Stimulated activated naive B cell treated with anti-CD40 and anti-IgM and Interleukin-4, amounts not matched to agents 10 μg/mL and 1 μg/mL and 100 μg/mL, for 72 hours (primary cell): Measurements from ENCODE around the gene HPRT1.

ENCODE experiments used
- ATAC-seq, 2 donors: fragments of 150-1000 bp; cut with Tn5 transposase; replicated peaks; 2 replicates each; pipeline ENCODE4 v1.10.0; 2021; ENCODE audit warnings: moderate library complexity in 1 of 2
- DNase-seq: peaks from one replicate; pipeline ENCODE4 v3.0.0; 2021
- H3K27ac Mint-ChIP-seq: one replicate; pipeline ENCODE4 v1.8.0; 2022; ENCODE audit warnings: mild to moderate bottlenecking, mixed read lengths
- H3K27me3 Mint-ChIP-seq, 2 donors: one replicate each; pipeline ENCODE4 v1.8.0; 2022; ENCODE audit warnings: mixed read lengths in 2 of 2
- H3K36me3 Mint-ChIP-seq, 2 donors: one replicate each; pipeline ENCODE4 v1.8.0; 2022; ENCODE audit warnings: mixed read lengths in 2 of 2, mild to moderate bottlenecking in 1 of 2
- H3K4me1 Mint-ChIP-seq, 2 donors: one replicate each; pipeline ENCODE4 v1.8.0; 2022; ENCODE audit warnings: mixed read lengths in 2 of 2, mild to moderate bottlenecking in 1 of 2
- H3K4me3 Mint-ChIP-seq, 2 donors: one replicate each; pipeline ENCODE4 v1.8.0; 2022; ENCODE audit warnings: mild to moderate bottlenecking in 2 of 2, mixed read lengths in 2 of 2, moderate library complexity in 1 of 2
- H3K9me3 Mint-ChIP-seq, 2 donors: one replicate each; pipeline ENCODE4 v1.8.0; 2022; ENCODE audit warnings: mixed read lengths in 2 of 2, mild to moderate bottlenecking in 1 of 2

HPRT1 gene, protein sequence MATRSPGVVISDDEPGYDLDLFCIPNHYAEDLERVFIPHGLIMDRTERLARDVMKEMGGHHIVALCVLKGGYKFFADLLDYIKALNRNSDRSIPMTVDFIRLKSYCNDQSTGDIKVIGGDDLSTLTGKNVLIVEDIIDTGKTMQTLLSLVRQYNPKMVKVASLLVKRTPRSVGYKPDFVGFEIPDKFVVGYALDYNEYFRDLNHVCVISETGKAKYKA

GRCh38 chrX:134460005-134460861 lies at the start of gene HPRT1:
TSS of gene HPRT1 (plus strand) at chrX:134460165. CDS start at chrX:134460312, 147 bp downstream.
- DNase-seq (peak; percentile 66), ATAC-seq (peak; percentile 93 to 96)
- H3K27ac Mint-ChIP-seq, result peak within 1 kb of the TSS; percentile 89
- no peaks in the 10 kb centered on the region for H3K9me3 Mint-ChIP-seq
- peak within 1 kb of the TSS; percentile 88 to 92 for H3K4me3 Mint-ChIP-seq
- no peaks in the 10 kb centered on the region for H3K4me1 Mint-ChIP-seq
- no peaks in the 10 kb centered on the region for H3K36me3 Mint-ChIP-seq
- no peaks in the 10 kb centered on the region for H3K27me3 Mint-ChIP-seq

GRCh38 chrX:134416087-134416486 lies 43.9 kb upstream of the HPRT1 start:
- ATAC-seq, result no peak
- peaks cover 4 to 6% of the 10 kb centered on the region in 2 donors for H3K36me3 Mint-ChIP-seq
- H3K4me1 Mint-ChIP-seq, result no peaks in the 10 kb centered on the region
- no peaks in the 10 kb centered on the region for H3K9me3 Mint-ChIP-seq
- H3K27ac Mint-ChIP-seq, result no peak overlapping the region
- H3K4me3 Mint-ChIP-seq, result no peak overlapping the region
- H3K27me3 Mint-ChIP-seq, result no peaks in the 10 kb centered on the region
- no peak for DNase-seq

DNA sequence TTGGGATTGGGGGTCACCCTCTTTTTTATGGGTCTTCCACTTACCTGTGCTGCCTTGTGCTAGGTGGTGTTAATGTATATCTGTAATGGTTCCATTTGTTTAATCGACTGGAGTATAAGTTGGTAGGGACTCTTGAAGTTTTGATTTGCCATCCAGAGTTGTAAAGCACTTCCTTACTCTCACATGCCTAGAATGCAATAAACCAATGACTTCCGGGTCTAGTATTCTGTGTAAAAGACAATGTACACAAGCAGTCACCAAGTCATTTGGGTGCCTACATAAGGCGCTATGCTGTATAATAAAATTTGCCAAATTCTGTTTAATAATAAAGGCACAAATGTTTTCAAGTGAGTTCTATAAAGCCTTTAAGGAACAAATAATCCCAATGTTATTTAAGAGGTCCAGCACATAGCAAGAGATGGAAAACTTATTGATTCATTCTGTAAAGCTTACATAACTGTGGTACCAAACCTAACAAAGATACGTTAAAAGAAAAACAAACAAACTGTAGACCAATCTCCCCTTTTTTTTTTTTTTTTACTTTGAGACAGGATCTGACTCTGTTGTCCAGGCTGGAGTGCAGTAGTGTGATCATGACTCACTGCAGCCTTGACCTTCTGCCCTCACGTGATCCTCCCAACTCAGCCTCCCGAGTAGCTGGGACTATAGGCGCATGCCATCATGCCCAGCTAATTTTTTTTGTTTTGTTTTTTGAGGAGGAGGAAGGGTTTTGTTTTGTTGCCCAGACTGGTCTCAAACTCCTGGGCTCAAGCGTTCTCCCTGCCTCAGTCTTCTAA lies 41.5 kb upstream of the HPRT1 start:
- ATAC-seq (no peak), DNase-seq (no peak)
- peaks cover 4 to 10% of the 10 kb centered on the region in 2 donors for H3K36me3 Mint-ChIP-seq
- H3K9me3 Mint-ChIP-seq, result no peaks in the 10 kb centered on the region
- no peak overlapping the region for H3K27ac Mint-ChIP-seq
- no peak overlapping the region for H3K4me3 Mint-ChIP-seq
- H3K4me1 Mint-ChIP-seq, result no peaks in the 10 kb centered on the region
- no peaks in the 10 kb centered on the region for H3K27me3 Mint-ChIP-seq

DNA sequence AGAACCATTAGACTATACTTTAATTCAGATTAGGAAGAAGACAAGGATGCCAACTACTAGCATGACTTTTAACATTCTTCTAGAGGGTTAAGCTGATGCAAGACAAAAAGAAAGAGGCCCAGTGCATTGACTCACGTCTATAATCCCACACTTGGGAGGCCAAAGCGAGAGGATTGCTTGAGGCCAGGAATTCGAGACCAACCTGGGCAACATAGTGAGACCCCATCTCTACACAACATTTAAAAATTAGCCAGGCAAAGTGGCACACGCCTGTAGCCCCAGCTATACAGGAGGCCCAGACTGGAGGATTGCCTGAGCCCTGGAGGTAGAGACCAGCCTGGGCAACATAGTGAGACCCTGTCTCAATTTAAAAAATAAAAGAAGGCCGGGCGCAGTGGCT lies 40.2 kb upstream of the HPRT1 start:
- Mint-ChIP-seq H3K4me1 (no peaks in the 10 kb centered on the region), H3K4me3 (no peak overlapping the region), H3K36me3 (peaks cover 4 to 10% of the 10 kb centered on the region in 2 donors), H3K27ac (no peak overlapping the region), H3K9me3 (no peaks in the 10 kb centered on the region), H3K27me3 (no peaks in the 10 kb centered on the region)
- ATAC-seq, result no peak
- DNase-seq, result no peak

DNA sequence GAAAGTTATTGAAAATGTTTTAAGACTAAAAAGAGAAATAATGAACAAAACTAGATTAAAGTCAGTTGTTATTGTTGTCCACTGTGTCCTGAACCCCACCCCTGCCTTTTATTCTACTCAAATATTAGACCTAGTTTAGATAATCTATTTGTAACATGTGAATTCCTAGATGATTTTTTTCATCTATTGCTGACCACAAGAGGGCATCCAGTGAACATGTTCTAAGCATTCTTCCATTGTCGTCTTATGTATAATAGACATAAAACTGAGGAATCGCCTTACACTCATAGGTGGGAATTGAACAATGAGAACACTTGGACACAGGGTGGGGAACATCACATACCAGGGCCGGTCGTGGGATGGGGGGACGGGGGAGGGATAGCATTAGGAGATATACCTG lies 36.4 kb upstream of the HPRT1 start:
- no peak for DNase-seq
- H3K4me3 Mint-ChIP-seq, result no peak overlapping the region
- peaks cover 3 to 10% of the 10 kb centered on the region in 2 donors for H3K36me3 Mint-ChIP-seq
- H3K9me3 Mint-ChIP-seq, result no peaks in the 10 kb centered on the region
- H3K27ac Mint-ChIP-seq, result no peak overlapping the region
- no peak for ATAC-seq
- H3K27me3 Mint-ChIP-seq, result no peaks in the 10 kb centered on the region
- no peaks in the 10 kb centered on the region for H3K4me1 Mint-ChIP-seq

- Mint-ChIP-seq H3K27me3 (no peaks in the 10 kb centered on the region), H3K9me3 (no peaks in the 10 kb centered on the region), H3K4me3 (no peak overlapping the region), H3K36me3 (peaks cover 3 to 15% of the 10 kb centered on the region in 2 donors), H3K27ac (no peak overlapping the region), H3K4me1 (no peaks in the 10 kb centered on the region)
- DNase-seq (no peak), ATAC-seq (no peak)
Observed at GRCh38 chrX:134426281-134426680, 33.7 kb upstream of the HPRT1 start.

DNA sequence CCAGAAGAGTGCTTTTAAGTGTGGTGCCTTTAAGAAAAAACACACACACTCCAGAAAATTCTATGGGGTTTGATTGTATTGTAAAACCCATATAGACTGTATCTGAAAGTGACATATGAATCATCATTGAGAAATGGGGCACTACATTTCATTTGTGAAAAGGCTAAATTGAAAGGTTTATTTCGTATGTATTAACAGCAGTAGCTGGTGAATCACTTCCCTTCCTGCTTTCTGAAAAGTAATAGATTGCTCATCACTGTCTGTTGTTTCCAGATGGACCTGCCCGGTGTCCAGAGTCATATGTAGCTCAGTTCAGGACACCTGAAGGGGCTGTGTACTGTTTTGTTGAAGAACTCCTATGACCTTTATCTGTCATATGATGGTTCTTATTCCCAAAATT lies 28.1 kb upstream of the HPRT1 start:
- no peak overlapping the region for H3K27ac Mint-ChIP-seq
- peak; percentile 81 to 86 for ATAC-seq
- H3K4me3 Mint-ChIP-seq, result no peak overlapping the region

GRCh38 chrX:134435894-134436293 lies 24.1 kb upstream of the HPRT1 start:
- Mint-ChIP-seq H3K36me3 (peaks cover 23 to 37% of the 10 kb centered on the region in 2 donors), H3K27ac (no peak overlapping the region), H3K4me1 (peaks cover 2 to 8% of the 10 kb centered on the region in 2 donors), H3K9me3 (no peaks in the 10 kb centered on the region), H3K4me3 (no peak overlapping the region), H3K27me3 (no peaks in the 10 kb centered on the region)
- ATAC-seq (no peak), DNase-seq (no peak)

More for the DNA sequence above, 28.1 kb upstream of the HPRT1 start:
- no peak for DNase-seq
- H3K36me3 Mint-ChIP-seq, result peaks cover 16 to 29% of the 10 kb centered on the region in 2 donors
- no peaks in the 10 kb centered on the region for H3K9me3 Mint-ChIP-seq
- H3K27me3 Mint-ChIP-seq, result no peaks in the 10 kb centered on the region
- no peaks in the 10 kb centered on the region for H3K4me1 Mint-ChIP-seq

GRCh38 chrX:134443020-134443419 lies 16.9 kb upstream of the HPRT1 start:
- ATAC-seq, result peak; percentile 31 to 58
- Mint-ChIP-seq H3K4me1 (peaks cover 13 to 22% of the 10 kb centered on the region in 2 donors), H3K27ac (no peak overlapping the region), H3K9me3 (no peaks in the 10 kb centered on the region), H3K36me3 (peaks cover 11 to 16% of the 10 kb centered on the region in 2 donors), H3K27me3 (no peaks in the 10 kb centered on the region), H3K4me3 (no peak overlapping the region)
- DNase-seq, result no peak

DNA sequence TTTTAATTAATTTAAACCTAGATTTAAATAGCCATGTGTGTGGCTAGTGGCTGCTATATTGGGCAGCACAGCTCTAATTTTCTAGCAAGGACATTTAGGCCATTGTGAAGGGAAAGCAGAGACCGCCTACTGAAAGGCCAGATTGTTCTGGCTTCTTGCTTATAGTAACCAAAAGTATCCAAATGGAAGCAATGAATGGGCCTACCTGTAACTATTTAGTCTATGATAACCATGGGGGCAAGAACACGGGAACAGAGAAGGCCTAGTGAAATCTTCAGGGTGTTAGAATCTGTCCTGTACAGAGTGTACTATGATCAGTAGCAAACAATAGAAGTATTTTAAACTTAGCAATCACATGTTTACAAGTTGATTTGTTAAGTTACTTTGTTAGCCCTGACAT lies 16.5 kb upstream of the HPRT1 start:
- no peak overlapping the region for H3K27ac Mint-ChIP-seq
- no peaks in the 10 kb centered on the region for H3K27me3 Mint-ChIP-seq
- H3K9me3 Mint-ChIP-seq, result no peaks in the 10 kb centered on the region
- DNase-seq, result no peak
- H3K4me1 Mint-ChIP-seq, result peaks cover 13 to 22% of the 10 kb centered on the region in 2 donors
- no peak for ATAC-seq
- H3K4me3 Mint-ChIP-seq, result no peak overlapping the region
- H3K36me3 Mint-ChIP-seq, result peaks cover 13 to 18% of the 10 kb centered on the region in 2 donors

GRCh38 chrX:134444681-134445080 lies 15.3 kb upstream of the HPRT1 start:
- H3K9me3 Mint-ChIP-seq, result no peaks in the 10 kb centered on the region
- H3K27me3 Mint-ChIP-seq, result no peaks in the 10 kb centered on the region
- ATAC-seq (peak; percentile 73 to 80), DNase-seq (no peak)
- H3K4me3 Mint-ChIP-seq, result no peak overlapping the region
- H3K36me3 Mint-ChIP-seq, result peaks cover 8% of the 10 kb centered on the region in 2 donors
- peaks cover 11 to 16% of the 10 kb centered on the region in 2 donors for H3K4me1 Mint-ChIP-seq
- no peak overlapping the region for H3K27ac Mint-ChIP-seq

DNA sequence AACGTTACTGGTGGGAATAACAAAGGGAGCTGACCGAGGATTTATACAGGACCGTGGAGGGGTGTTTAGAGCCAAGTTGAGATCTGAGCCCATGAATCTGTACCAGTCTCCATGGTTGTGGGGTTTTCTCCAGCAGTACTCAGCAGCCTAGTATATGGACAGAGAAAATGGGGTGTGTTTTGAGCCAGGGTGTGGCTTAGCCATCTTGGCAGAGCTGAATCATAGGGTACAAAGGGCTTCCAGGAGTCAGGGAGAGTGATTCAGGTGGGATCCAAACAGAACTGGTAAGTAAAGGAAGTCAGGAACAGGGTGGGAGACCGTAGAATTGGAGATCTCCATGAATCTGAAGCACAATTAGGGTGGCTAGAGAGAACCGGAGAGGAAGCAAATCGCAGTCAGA lies 7.4 kb upstream of the HPRT1 start:
- H3K27ac Mint-ChIP-seq, result no peak overlapping the region
- peaks cover 3 to 5% of the 10 kb centered on the region in 2 donors for H3K4me1 Mint-ChIP-seq
- ATAC-seq (no peak), DNase-seq (no peak)
- peaks cover 0 to 3% of the 10 kb centered on the region in 2 donors for H3K27me3 Mint-ChIP-seq
- H3K36me3 Mint-ChIP-seq, result peaks cover 12 to 15% of the 10 kb centered on the region in 2 donors
- H3K4me3 Mint-ChIP-seq, result no peak overlapping the region
- H3K9me3 Mint-ChIP-seq, result peaks cover 0 to 3% of the 10 kb centered on the region in 2 donors

GRCh38 chrX:134453631-134454030 lies 6.3 kb upstream of the HPRT1 start:
- peaks cover 10 to 12% of the 10 kb centered on the region in 2 donors for H3K36me3 Mint-ChIP-seq
- H3K9me3 Mint-ChIP-seq, result peaks cover 0 to 3% of the 10 kb centered on the region in 2 donors
- H3K27me3 Mint-ChIP-seq, result peaks cover 0 to 3% of the 10 kb centered on the region in 2 donors
- no peak overlapping the region for H3K27ac Mint-ChIP-seq
- ATAC-seq (no peak), DNase-seq (no peak)
- H3K4me1 Mint-ChIP-seq, result peaks cover 3 to 5% of the 10 kb centered on the region in 2 donors
- no peak overlapping the region for H3K4me3 Mint-ChIP-seq

DNA sequence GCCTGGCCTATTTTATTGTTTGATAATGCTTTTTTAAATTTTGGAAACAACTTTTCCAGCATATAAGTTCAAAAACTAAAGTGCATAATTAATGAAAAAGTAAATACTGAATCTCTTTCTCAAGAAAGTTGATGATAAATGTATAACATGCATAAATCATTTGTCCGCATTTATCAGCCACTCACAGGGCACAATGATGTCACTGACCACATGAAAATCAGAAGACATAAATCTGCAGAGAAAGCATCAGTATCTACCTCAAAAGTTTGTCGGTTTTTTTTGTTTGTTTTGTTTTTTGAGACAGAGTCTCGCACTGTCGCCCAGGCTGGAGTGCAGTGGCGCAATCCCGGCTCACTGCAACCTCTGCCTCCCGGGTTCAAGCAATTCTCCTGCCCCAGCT lies 5.5 kb upstream of the HPRT1 start:
- Mint-ChIP-seq H3K27ac (no peak overlapping the region), H3K36me3 (peaks cover 10 to 12% of the 10 kb centered on the region in 2 donors), H3K4me1 (peaks cover 3 to 5% of the 10 kb centered on the region in 2 donors), H3K4me3 (no peak overlapping the region), H3K9me3 (peaks cover 0 to 3% of the 10 kb centered on the region in 2 donors), H3K27me3 (peaks cover 0 to 3% of the 10 kb centered on the region in 2 donors)
- DNase-seq, result no peak
- no peak for ATAC-seq
